Mesenteric fat pad (tissue), 1 donor: Measurements from ENCODE around the gene BBS9. TPM values are rescaled to one million over a fixed set of nuclear protein-coding genes. Genes with fewer than 3 reads are reported as not detected.

ENCODE experiments used
- DNase-seq: peaks from one replicate; pipeline ENCODE4 v3.0.0-alpha.2; 2020; ENCODE audit warnings: low spot score
- total RNA-seq: library from RNA; stranded (reverse); fragmentation: NEBNext Ultra II Directional; extraction: Animal tissue kit (Norgen Biotek cat#: 25700); gene quantifications from one replicate; pipeline ENCODE4 v1.2.1, GENCODE V29; 2021
- donor health status: DM: yes; HTN: yes; CAD: no.

BBS9 gene
- total RNA-seq, 1 donor from 2014 or later = 15.9 TPM

- DNase-seq = no peak
These were observed 410.5 kb downstream of the BBS9 start for GRCh38 chr7:33539659-33540400.

- DNase-seq = no peak
These were observed 418.5 kb downstream of the BBS9 start for GRCh38 chr7:33547880-33548279.

- DNase-seq = no peak
These were observed 421.0 kb downstream of the BBS9 start for GRCh38 chr7:33550363-33550762.

GRCh38 chr7:33550979-33551378, 421.6 kb downstream of the BBS9 start:
- no peak for DNase-seq

GRCh38 chr7:33554046-33554445, 424.7 kb downstream of the BBS9 start:
- no peak for DNase-seq

- no peak for DNase-seq
These were observed 425.2 kb downstream of the BBS9 start for GRCh38 chr7:33554576-33554975.

GRCh38 chr7:33556472-33556871, 427.1 kb downstream of the BBS9 start:
- DNase-seq = no peak

- DNase-seq = no peak
These were observed 429.4 kb downstream of the BBS9 start for GRCh38 chr7:33558549-33559323.

- DNase-seq = no peak
These were observed 430.0 kb downstream of the BBS9 start for GRCh38 chr7:33559324-33559710.

GRCh38 chr7:33562996-33563395, 433.6 kb downstream of the BBS9 start:
- DNase-seq = no peak

- DNase-seq = no peak
These were observed 434.3 kb downstream of the BBS9 start for GRCh38 chr7:33563651-33564050.

- no peak for DNase-seq
These were observed 448.8 kb downstream of the BBS9 start for GRCh38 chr7:33578166-33578565.

GRCh38 chr7:33578881-33579672, 449.7 kb downstream of the BBS9 start:
- DNase-seq = no peak

GRCh38 chr7:33579673-33579960, 450.3 kb downstream of the BBS9 start:
- DNase-seq = no peak

- no peak for DNase-seq
These were observed 451.9 kb downstream of the BBS9 start for GRCh38 chr7:33581236-33581635.

GRCh38 chr7:33582104-33582503, 452.7 kb downstream of the BBS9 start:
- DNase-seq = no peak

- no peak for DNase-seq
These were observed 453.2 kb downstream of the BBS9 start for GRCh38 chr7:33582533-33582932.

GRCh38 chr7:33589911-33590310, 460.5 kb downstream of the BBS9 start:
- no peak for DNase-seq

- no peak for DNase-seq
These were observed 461.6 kb downstream of the BBS9 start for GRCh38 chr7:33590916-33591315.

- DNase-seq = no peak
These were observed 462.1 kb downstream of the BBS9 start for GRCh38 chr7:33591490-33591889.

GRCh38 chr7:33592718-33593117, 463.4 kb downstream of the BBS9 start:
- DNase-seq = no peak

GRCh38 chr7:33593611-33594010, 464.2 kb downstream of the BBS9 start:
- no peak for DNase-seq
